Neural progenitor cell (in vitro differentiated cells): ENCODE measurements around the gene COL24A1. TPM values are rescaled to one million over a fixed set of nuclear protein-coding genes. Genes with fewer than 3 reads are reported as not detected.

Experiments used
- DNase-seq: peaks from one replicate; pipeline ENCODE4 v3.0.0-alpha.2; 2016; ENCODE audit warnings: low spot score
- H2AFZ ChIP-seq: fragments of 200-600 bp; sonication (generic); replicated peaks from 2 replicates; pipeline ENCODE4 v1.6.1; 2016; ENCODE audit warnings: antibody characterized with exemption
- H3F3A ChIP-seq: fragments of 200-600 bp; sonication (generic); 2 replicates; pipeline ENCODE4 v1.6.1; 2016; ENCODE audit warnings: antibody characterized with exemption, low read depth
- H3K27ac ChIP-seq: fragments of 200-600 bp; sonication (generic); 2 replicates; pipeline ENCODE4 v1.5.1; 2016; ENCODE audit warnings: mild to moderate bottlenecking
- H3K27me3 ChIP-seq: fragments of 200-600 bp; sonication (generic); 2 replicates; pipeline ENCODE4 v1.6.1; 2016; ENCODE audit warnings: mild to moderate bottlenecking, moderate library complexity
- H3K36me3 ChIP-seq: fragments of 200-600 bp; sonication (generic); 2 replicates; pipeline ENCODE4 v1.5.1; 2016
- H3K4me1 ChIP-seq: fragments of 200-600 bp; sonication (generic); 2 replicates; pipeline ENCODE4 v1.6.1; 2016; ENCODE audit warnings: mixed run types
- H3K4me2 ChIP-seq: fragments of 200-600 bp; sonication (generic); 2 replicates; pipeline ENCODE4 v1.6.1; 2016
- H3K4me3 ChIP-seq: fragments of 200-600 bp; sonication (generic); 2 replicates; pipeline ENCODE4 v1.5.1; 2016
- H3K79me2 ChIP-seq: fragments of 200-600 bp; sonication (generic); 2 replicates; pipeline ENCODE4 v1.6.1; 2016; ENCODE audit warnings: low read depth
- H3K9ac ChIP-seq: fragments of 200-600 bp; sonication (generic); 2 replicates; pipeline ENCODE4 v1.6.1; 2016
- H3K9me3 ChIP-seq: fragments of 200-600 bp; sonication (generic); 2 replicates; pipeline ENCODE4 v1.5.1; 2016; ENCODE audit warnings: low read depth
- H4K20me1 ChIP-seq: fragments of 200-600 bp; sonication (generic); 2 replicates; pipeline ENCODE4 v1.6.1; 2016; ENCODE audit warnings: low read depth
- H3K27ac Mint-ChIP-seq: 3 replicates; pipeline ENCODE4 v1.8.0; 2021; ENCODE audit warnings: mixed read lengths
- H3K27me3 Mint-ChIP-seq: 2 replicates; pipeline ENCODE4 v1.8.0; 2022; ENCODE audit warnings: low read depth, mild to moderate bottlenecking, inconsistent platforms, moderate library complexity, mixed read lengths; ENCODE audit not compliant: insufficient read depth
- H3K36me3 Mint-ChIP-seq: 3 replicates; pipeline ENCODE4 v1.8.0; 2021; ENCODE audit warnings: mixed read lengths
- H3K4me1 Mint-ChIP-seq: 3 replicates; pipeline ENCODE4 v1.8.0; 2021; ENCODE audit warnings: mixed read lengths
- H3K4me3 Mint-ChIP-seq: 3 replicates; pipeline ENCODE4 v1.8.0; 2021; ENCODE audit warnings: mild to moderate bottlenecking, moderate library complexity, mixed read lengths
- H3K9me3 Mint-ChIP-seq: 3 replicates; pipeline ENCODE4 v1.8.0; 2020; ENCODE audit warnings: mixed read lengths
- CTCF ChIP-seq: fragments of 200-600 bp; sonication (generic); IDR thresholded peaks from 2 replicates; pipeline ENCODE4 v1.5.1; 2017; ENCODE audit warnings: antibody characterized with exemption, mild to moderate bottlenecking
- EZH2 ChIP-seq: fragments of 200-600 bp; sonication (generic); IDR thresholded peaks from 2 replicates; pipeline ENCODE4 v1.6.1; 2017; ENCODE audit warnings: antibody characterized with exemption, mild to moderate bottlenecking, moderate library complexity
- EZH2phosphoT487 ChIP-seq: fragments of 200-600 bp; sonication (generic); IDR thresholded peaks from 2 replicates; pipeline ENCODE4 v1.6.1; 2017; ENCODE audit warnings: antibody characterized with exemption
- total RNA-seq: library from RNA; depleted of rRNA; stranded (reverse); fragments of >200 nt; gene quantifications from 2 replicates; pipeline ENCODE4 v1.2.3, GENCODE V29; 2015; ENCODE audit warnings: low replicate concordance

Gene COL24A1
- total RNA-seq, 1 donor from 2014 or later, result not detected

GRCh38 chr1:85707990-85708828 is 448.4 kb downstream of the COL24A1 start, which contains the start of gene ZNHIT6:
ZNHIT6 (minus strand) TSS chr1:85708433; CDS start chr1:85708284, 149 bp downstream.
- H3K36me3 ChIP-seq, result peaks cover 15% of the 10 kb centered on the region
- H3K27me3 ChIP-seq, result no peaks in the 10 kb centered on the region
- Mint-ChIP-seq H3K4me1 (peaks cover 2% of the 10 kb centered on the region), H3K4me3 (no peak within 1 kb of the TSS), H3K9me3 (no peaks in the 10 kb centered on the region), H3K27me3 (no peaks in the 10 kb centered on the region), H3K27ac (no peak within 1 kb of the TSS), H3K36me3 (peaks cover 17% of the 10 kb centered on the region)
- peak within 1 kb of the TSS; percentile 84 for H3K4me3 ChIP-seq
- peak within 1 kb of the TSS; percentile 50 for H3K9ac ChIP-seq
- H2AFZ ChIP-seq, result peak within 1 kb of the TSS; percentile 89
- H4K20me1 ChIP-seq, result no peaks in the 10 kb centered on the region
- H3K27ac ChIP-seq, result peak within 1 kb of the TSS; percentile 59
- peaks cover 13% of the 10 kb centered on the region for H3F3A ChIP-seq
- H3K9me3 ChIP-seq, result no peaks in the 10 kb centered on the region
- TF ChIP-seq EZH2, result no peak
- TF ChIP-seq EZH2phosphoT487, result no peak
- peak; percentile 47 for TF ChIP-seq CTCF
- peak within 1 kb of the TSS; percentile 94 for H3K4me2 ChIP-seq
- peaks cover 45% of the 10 kb centered on the region for H3K79me2 ChIP-seq
- H3K4me1 ChIP-seq, result peaks cover 7% of the 10 kb centered on the region
- DNase-seq, result peak; percentile 97

GRCh38 chr1:85707267-85707989 is 449.1 kb downstream of the COL24A1 start:
- Mint-ChIP-seq H3K27me3 (peaks cover 2% of the 10 kb centered on the region), H3K4me1 (peaks cover 2% of the 10 kb centered on the region), H3K36me3 (peaks cover 18% of the 10 kb centered on the region), H3K27ac (no peak overlapping the region), H3K9me3 (no peaks in the 10 kb centered on the region), H3K4me3 (no peak overlapping the region)
- H3K4me2 ChIP-seq, result peak overlapping the region; percentile 94
- peaks cover 20% of the 10 kb centered on the region for H3K36me3 ChIP-seq
- H3K9ac ChIP-seq, result peak overlapping the region; percentile 50
- H3K9me3 ChIP-seq, result no peaks in the 10 kb centered on the region
- H3K27ac ChIP-seq, result peak overlapping the region; percentile 59
- H3K27me3 ChIP-seq, result no peaks in the 10 kb centered on the region
- peak overlapping the region; percentile 84 for H3K4me3 ChIP-seq
- H3K4me1 ChIP-seq, result peaks cover 7% of the 10 kb centered on the region
- peaks cover 50% of the 10 kb centered on the region for H3K79me2 ChIP-seq
- DNase-seq, result no peak
- H3F3A ChIP-seq, result peaks cover 13% of the 10 kb centered on the region
- TF ChIP-seq EZH2phosphoT487, result no peak
- TF ChIP-seq CTCF, result no peak
- TF ChIP-seq EZH2, result no peak
- H4K20me1 ChIP-seq, result no peaks in the 10 kb centered on the region
- H2AFZ ChIP-seq, result peak overlapping the region; percentile 89

GRCh38 chr1:85705940-85706339 is 450.6 kb downstream of the COL24A1 start:
- Mint-ChIP-seq H3K4me1 (peaks cover 2% of the 10 kb centered on the region), H3K27me3 (peaks cover 2% of the 10 kb centered on the region), H3K4me3 (no peak overlapping the region), H3K36me3 (peaks cover 18% of the 10 kb centered on the region), H3K27ac (no peak overlapping the region), H3K9me3 (no peaks in the 10 kb centered on the region)
- Histone ChIP-seq H3K4me2 (peak overlapping the region; percentile 94), H3K27ac (no peak overlapping the region), H2AFZ (no peak overlapping the region), H3K4me3 (no peak overlapping the region), H4K20me1 (no peaks in the 10 kb centered on the region), H3F3A (peaks cover 13% of the 10 kb centered on the region), H3K36me3 (peaks cover 20% of the 10 kb centered on the region), H3K27me3 (no peaks in the 10 kb centered on the region), H3K79me2 (peaks cover 53% of the 10 kb centered on the region), H3K4me1 (peaks cover 7% of the 10 kb centered on the region), H3K9ac (no peak overlapping the region), H3K9me3 (no peaks in the 10 kb centered on the region)
- DNase-seq, result no peak
- TF ChIP-seq EZH2phosphoT487, result no peak
- TF ChIP-seq EZH2, result no peak
- TF ChIP-seq CTCF, result no peak
